Keratinocyte (primary cell): ENCODE data around the gene BMF. TPM values are rescaled to one million over a fixed set of nuclear protein-coding genes. Genes with fewer than 3 reads are reported as not detected.

Source experiments
- DNase-seq: peaks from one replicate; pipeline ENCODE4 v3.0.0-alpha.2; 2011; ENCODE audit warnings: low read depth, missing footprints, low spot score
- FAIRE-seq: peaks from 2 replicates; lab custom pipeline; 2011; peaks lifted over from hg19 to GRCh38; lab: Jason Lieb, UNC
- H2AFZ ChIP-seq: 2 replicates; pipeline ENCODE4 v1.6.0; 2012; ENCODE audit warnings: low read length, control low read depth, inconsistent platforms; ENCODE audit not compliant: control insufficient read depth
- H3K27ac ChIP-seq: 2 replicates; pipeline ENCODE4 v1.5.1; 2011; ENCODE audit warnings: low read length; ENCODE audit not compliant: control insufficient read depth, insufficient read depth
- H3K27me3 ChIP-seq: 3 replicates; pipeline ENCODE4 v1.6.0; 2011; ENCODE audit warnings: low read length; ENCODE audit not compliant: control insufficient read depth, insufficient read depth; ENCODE audit errors: extremely low read depth
- H3K36me3 ChIP-seq, 2 experiments: 2 replicates in 1 of 2; 3 replicates in 1 of 2; pipeline ENCODE4 v1.5.1; 2011; ENCODE audit warnings: low read length in 2 of 2, mild to moderate bottlenecking in 1 of 2; ENCODE audit not compliant: control insufficient read depth in 2 of 2, insufficient read depth in 2 of 2; ENCODE audit errors: extremely low read depth in 1 of 2
- H3K4me1 ChIP-seq: 3 replicates; pipeline ENCODE4 v1.5.1; 2011; ENCODE audit warnings: low read length; ENCODE audit not compliant: control insufficient read depth, insufficient read depth; ENCODE audit errors: extremely low read depth
- H3K4me2 ChIP-seq: 3 replicates; pipeline ENCODE4 v1.6.0; 2011; ENCODE audit warnings: low read depth, low read length; ENCODE audit not compliant: control insufficient read depth, insufficient read depth; ENCODE audit errors: extremely low read depth
- H3K4me3 ChIP-seq, 3 experiments: fragments of 200-600 bp in 1 of 3; sonication (generic) in 1 of 3; 2 replicates in 2 of 3; 3 replicates in 1 of 3; pipeline ENCODE4 v1.5.1; 2011 to 2016; ENCODE audit warnings: low read length in 3 of 3, mild to moderate bottlenecking in 3 of 3, control low read depth in 2 of 3, inconsistent platforms in 1 of 3, low read depth in 1 of 3, mixed read lengths in 1 of 3, mixed run types in 1 of 3, moderate library complexity in 1 of 3; ENCODE audit not compliant: control insufficient read depth in 2 of 3, insufficient read depth in 2 of 3; ENCODE audit errors: extremely low read depth in 1 of 3
- H3K79me2 ChIP-seq: 2 replicates; pipeline ENCODE4 v1.6.0; 2012; ENCODE audit warnings: low read length; ENCODE audit not compliant: control insufficient read depth, insufficient read depth
- H3K9ac ChIP-seq: 3 replicates; pipeline ENCODE4 v1.6.0; 2011; ENCODE audit warnings: low read length; ENCODE audit not compliant: control insufficient read depth, insufficient read depth; ENCODE audit errors: extremely low read depth
- H3K9me1 ChIP-seq: 3 replicates; pipeline ENCODE4 v1.6.0; 2011; ENCODE audit warnings: low read length; ENCODE audit not compliant: control insufficient read depth, insufficient read depth; ENCODE audit errors: extremely low read depth
- H3K9me3 ChIP-seq: 2 replicates; pipeline ENCODE4 v1.5.1; 2012; ENCODE audit warnings: low read depth, low read length; ENCODE audit not compliant: control insufficient read depth
- H4K20me1 ChIP-seq: 3 replicates; pipeline ENCODE4 v1.6.0; 2011; ENCODE audit warnings: low read length; ENCODE audit not compliant: control insufficient read depth, insufficient read depth; ENCODE audit errors: extremely low read depth
- EZH2 ChIP-seq: IDR thresholded peaks from one replicate; pipeline ENCODE4 v1.6.1; 2012; ENCODE audit warnings: inconsistent platforms, mild to moderate bottlenecking, low read length, moderate library complexity
- dilution Hi-C: fragments of 300-500 bp; cut with MboI; formaldehyde crosslinking; loops from one replicate; pipeline ENCODE4 v1.7.0; 2020; ENCODE audit warnings: low sequenced_read_pairs; ENCODE audit not compliant: extremely low pct_ligation_motif_present
- polyA plus RNA-seq, 5 experiments: library from polyadenylated mRNA; depleted of rRNA in 3 of 5; stranded (reverse) in 3 of 5; stranded (forward) in 1 of 5; unstranded in 1 of 5; fragments of >200 nt; gene quantifications; 1 replicate in 1 of 5; 2 replicates in 3 of 5; 3 replicates in 1 of 5; pipeline versions ENCODE4 v1.2.1 to v1.2.3, GENCODE V29; 2011 to 2012; ENCODE audit warnings: missing spikeins in 2 of 5, low read depth in 1 of 5, low replicate concordance in 1 of 5
- TF ChIP-seq, protein P1 (sequence below), 3 experiments: IDR thresholded peaks in 1 of 3; conservative IDR thresholded peaks in 1 of 3; optimal IDR thresholded peaks in 1 of 3; 2 replicates in 2 of 3; 3 replicates in 1 of 3; pipeline versions ENCODE3 to v1.5.1; 2011; ENCODE audit warnings: low read length in 3 of 3, mild to moderate bottlenecking in 3 of 3, moderate library complexity in 2 of 3, control low read depth in 1 of 3, inconsistent platforms in 1 of 3; ENCODE audit not compliant: insufficient read depth in 2 of 3; ENCODE audit errors: extremely low read depth in 1 of 3

BMF gene
- polyA plus RNA-seq, 1 donor (not counting 4 experiments of a cell fraction or from before 2014, with no cell fraction given), result 0.13 TPM

DNA sequence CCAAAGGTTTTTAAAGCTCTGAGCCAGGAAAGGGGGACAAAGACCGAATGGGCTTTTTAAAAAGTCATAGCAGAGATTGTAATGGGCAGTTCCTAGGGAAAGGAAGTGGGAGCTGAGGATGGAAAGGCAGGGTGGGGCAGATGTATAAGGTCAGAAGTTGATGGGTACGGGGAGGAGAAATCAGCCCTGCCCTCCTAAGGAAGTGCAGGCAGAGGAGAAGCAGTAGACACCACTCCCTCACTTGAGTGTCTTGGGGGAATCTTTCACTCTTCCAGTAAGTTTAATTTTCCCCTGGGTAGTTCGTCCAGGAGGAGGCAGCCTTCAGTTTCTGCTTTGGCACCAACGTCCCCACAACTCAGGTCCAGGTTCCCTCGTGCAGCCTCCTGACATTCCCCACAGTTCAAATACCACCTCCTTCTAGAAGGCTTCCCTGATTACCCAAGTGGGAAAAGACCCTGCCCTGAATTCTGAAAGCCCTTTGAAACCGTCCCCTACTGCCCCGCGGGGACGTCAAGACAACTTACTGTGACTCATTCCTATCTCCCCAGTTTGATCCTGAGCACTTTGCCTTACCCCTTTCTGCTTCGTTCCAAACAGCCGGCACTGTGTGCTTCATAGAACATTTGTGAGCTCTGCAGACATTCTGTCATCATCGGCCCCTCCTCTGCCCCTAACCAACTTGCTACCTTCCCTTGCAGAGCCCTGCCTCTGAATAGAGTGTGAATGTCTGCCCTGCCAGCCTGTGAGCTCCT lies 55.4 kb downstream of the BMF start:
- DNase-seq (no peak), FAIRE-seq (no peak)
- H3K4me2 ChIP-seq, result no peak overlapping the region
- no peak overlapping the region for H2AFZ ChIP-seq
- no peaks in the 10 kb centered on the region for H3K36me3 ChIP-seq
- H3K27me3 ChIP-seq, result no peaks in the 10 kb centered on the region
- H3K27ac ChIP-seq, result no peak overlapping the region
- H4K20me1 ChIP-seq, result peaks cover 3% of the 10 kb centered on the region
- H3K79me2 ChIP-seq, result no peaks in the 10 kb centered on the region
- peaks cover 22% of the 10 kb centered on the region for H3K4me1 ChIP-seq
- H3K4me3 ChIP-seq, result no peak overlapping the region
- H3K9me1 ChIP-seq, result no peaks in the 10 kb centered on the region
- dilution Hi-C loops, result no loop called here
- H3K9ac ChIP-seq, result no peak overlapping the region
- H3K9me3 ChIP-seq, result no peaks in the 10 kb centered on the region
- TF ChIP-seq, protein P1, sequence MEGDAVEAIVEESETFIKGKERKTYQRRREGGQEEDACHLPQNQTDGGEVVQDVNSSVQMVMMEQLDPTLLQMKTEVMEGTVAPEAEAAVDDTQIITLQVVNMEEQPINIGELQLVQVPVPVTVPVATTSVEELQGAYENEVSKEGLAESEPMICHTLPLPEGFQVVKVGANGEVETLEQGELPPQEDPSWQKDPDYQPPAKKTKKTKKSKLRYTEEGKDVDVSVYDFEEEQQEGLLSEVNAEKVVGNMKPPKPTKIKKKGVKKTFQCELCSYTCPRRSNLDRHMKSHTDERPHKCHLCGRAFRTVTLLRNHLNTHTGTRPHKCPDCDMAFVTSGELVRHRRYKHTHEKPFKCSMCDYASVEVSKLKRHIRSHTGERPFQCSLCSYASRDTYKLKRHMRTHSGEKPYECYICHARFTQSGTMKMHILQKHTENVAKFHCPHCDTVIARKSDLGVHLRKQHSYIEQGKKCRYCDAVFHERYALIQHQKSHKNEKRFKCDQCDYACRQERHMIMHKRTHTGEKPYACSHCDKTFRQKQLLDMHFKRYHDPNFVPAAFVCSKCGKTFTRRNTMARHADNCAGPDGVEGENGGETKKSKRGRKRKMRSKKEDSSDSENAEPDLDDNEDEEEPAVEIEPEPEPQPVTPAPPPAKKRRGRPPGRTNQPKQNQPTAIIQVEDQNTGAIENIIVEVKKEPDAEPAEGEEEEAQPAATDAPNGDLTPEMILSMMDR (optimal IDR thresholded peaks at IDR 0.05 in 1 of 3, IDR thresholded peaks at IDR 0.05 in 1 of 3, conservative IDR thresholded peaks at IDR 0.05 in 1 of 3; ENCODE audit: extremely low read depth in 1 of 3, insufficient read depth in 2 of 3, low read length in 3 of 3), result peak in 1 of 3 experiments; percentile 10
- no peak for TF ChIP-seq EZH2

DNA sequence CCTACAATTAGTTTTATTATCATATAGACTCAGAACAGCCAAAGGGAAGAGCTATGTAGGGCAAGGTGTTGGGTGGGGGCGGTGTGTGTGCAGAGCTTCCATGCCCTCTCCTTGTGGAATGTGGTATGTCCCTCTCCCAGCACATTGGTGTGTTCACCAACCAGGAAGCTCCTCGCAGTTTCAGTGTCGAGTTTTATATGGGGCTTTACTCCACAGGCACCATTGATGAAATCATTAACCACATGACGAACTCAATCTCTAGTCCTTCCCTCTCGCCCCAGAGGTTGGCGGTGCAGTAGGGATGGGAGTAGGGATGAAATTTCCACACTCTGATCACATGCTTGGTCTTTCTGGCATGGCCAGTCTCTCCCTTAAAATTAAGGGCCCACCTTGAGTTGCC lies 56.1 kb downstream of the BMF start:
- Histone ChIP-seq H2AFZ (no peak overlapping the region), H3K9me1 (no peaks in the 10 kb centered on the region), H4K20me1 (peaks cover 3% of the 10 kb centered on the region), H3K9me3 (no peaks in the 10 kb centered on the region), H3K27ac (no peak overlapping the region), H3K4me3 (no peak overlapping the region), H3K79me2 (no peaks in the 10 kb centered on the region), H3K36me3 (no peaks in the 10 kb centered on the region), H3K4me1 (peaks cover 27% of the 10 kb centered on the region), H3K27me3 (no peaks in the 10 kb centered on the region), H3K9ac (no peak overlapping the region), H3K4me2 (no peak overlapping the region)
- FAIRE-seq, result no peak
- DNase-seq, result no peak
- TF ChIP-seq, protein P1 (optimal IDR thresholded peaks at IDR 0.05 in 1 of 3, IDR thresholded peaks at IDR 0.05 in 1 of 3, conservative IDR thresholded peaks at IDR 0.05 in 1 of 3; ENCODE audit: extremely low read depth in 1 of 3, insufficient read depth in 2 of 3, low read length in 3 of 3), result no peak
- no peak for TF ChIP-seq EZH2
- dilution Hi-C loops, result no loop called here
